Endodermal cell (in vitro differentiated cells): Measurements from ENCODE around the gene SYNPR. TPM values are rescaled to one million over a fixed set of nuclear protein-coding genes. Genes with fewer than 3 reads are reported as not detected.

Experiments used
- DNase-seq: peaks from one replicate; pipeline ENCODE4 v3.0.0-alpha.2; 2017
- H3K27ac ChIP-seq: 2 replicates; pipeline ENCODE4 v1.5.1; 2013; ENCODE audit warnings: mild to moderate bottlenecking, low read depth, low read length, moderate library complexity
- H3K27me3 ChIP-seq: 2 replicates; pipeline ENCODE4 v1.6.1; 2013; ENCODE audit warnings: mild to moderate bottlenecking, low read length, moderate library complexity; ENCODE audit not compliant: insufficient read depth, control insufficient read depth, poor library complexity, severe bottlenecking
- H3K36me3 ChIP-seq: 2 replicates; pipeline ENCODE4 v1.7.0; 2013; ENCODE audit warnings: mild to moderate bottlenecking, low read length, moderate library complexity; ENCODE audit not compliant: control insufficient read depth, insufficient read depth
- H3K4me1 ChIP-seq: one replicate; pipeline ENCODE4 v1.7.0; 2013; ENCODE audit warnings: low read length; ENCODE audit not compliant: control insufficient read depth, insufficient read depth
- H3K4me3 ChIP-seq: 2 replicates; pipeline ENCODE4 v1.5.1; 2013; ENCODE audit warnings: mild to moderate bottlenecking, low read length, moderate library complexity
- H3K9ac ChIP-seq: 2 replicates; pipeline ENCODE4 v1.6.1; 2013; ENCODE audit warnings: mild to moderate bottlenecking, low read length, moderate library complexity; ENCODE audit not compliant: poor library complexity, severe bottlenecking; ENCODE audit errors: extremely low read depth
- H3K9me3 ChIP-seq: 2 replicates; pipeline ENCODE4 v1.6.1; 2013; ENCODE audit warnings: mild to moderate bottlenecking, low read length, moderate library complexity; ENCODE audit not compliant: control insufficient read depth
- H3K27ac Mint-ChIP-seq: 2 replicates; pipeline ENCODE4 v1.8.0; 2020; ENCODE audit warnings: mixed read lengths
- H3K27me3 Mint-ChIP-seq: 2 replicates; pipeline ENCODE4 v1.8.0; 2021; ENCODE audit warnings: mild to moderate bottlenecking, mixed read lengths; ENCODE audit not compliant: insufficient read depth
- H3K36me3 Mint-ChIP-seq: 2 replicates; pipeline ENCODE4 v1.8.0; 2020; ENCODE audit warnings: low read depth, mixed read lengths
- H3K4me1 Mint-ChIP-seq: 2 replicates; pipeline ENCODE4 v1.8.0; 2020; ENCODE audit warnings: mixed read lengths
- H3K4me3 Mint-ChIP-seq: 2 replicates; pipeline ENCODE4 v1.8.0; 2020; ENCODE audit warnings: mild to moderate bottlenecking, moderate library complexity, mixed read lengths
- H3K9me3 Mint-ChIP-seq: 2 replicates; pipeline ENCODE4 v1.8.0; 2020; ENCODE audit warnings: mild to moderate bottlenecking, mixed read lengths
- CTCF ChIP-seq: fragments of 200-600 bp; sonication (generic); conservative IDR thresholded peaks from 2 replicates; pipeline ENCODE4 v1.5.0; 2021; ENCODE audit warnings: antibody characterized with exemption, mild to moderate bottlenecking
- WGBS, 2 experiments: methylation state at CpG; one replicate each; pipeline versions ENCODE4 v1.1.5 to v1.1.7; 2013; ENCODE audit warnings: missing lambda C conversion rate in 2 of 2, mixed read lengths in 1 of 2; ENCODE audit not compliant: insufficient coverage in 1 of 2, insufficient read length in 1 of 2; 5-methylcytosine and 5-hydroxymethylcytosine counted together
- long read RNA-seq, 4 experiments: library from polyadenylated mRNA in 2 of 4; library from RNA in 1 of 4; library from capped mRNA in 1 of 4; stranded (forward) in 3 of 4; unstranded in 1 of 4; transcript quantifications; one replicate each; pipeline ENCODE4 v2.0.0, GENCODE V29; 2020 to 2021; ENCODE audit warnings: inconsistent platforms in 1 of 4
- polyA plus RNA-seq, 2 experiments: library from polyadenylated mRNA; stranded (reverse); fragments of 50-300 nt; gene quantifications; one replicate each; pipeline ENCODE4 v1.2.3, GENCODE V29; 2013
- total RNA-seq, 2 donors: library from RNA; stranded (reverse); fragmentation: NEBNext Ultra II Directional in 1 of 2; extraction: Animal tissue kit (Norgen Biotek cat#: 25700) in 1 of 2; gene quantifications; 2 replicates in 1 of 2; 3 replicates in 1 of 2; pipeline ENCODE4 v1.2.1, GENCODE V29; 2021

Gene SYNPR
- not detected for total RNA-seq
- polyA plus RNA-seq (2013, experiment 1 of 2) = 0.25 TPM
- polyA plus RNA-seq (2013, experiment 2 of 2) = 0.29 TPM
- long read RNA-seq, experiment 1 = 0 reads
- long read RNA-seq, experiment 2, partial matches to known transcripts = 0 of 2 reads
- long read RNA-seq, experiment 2, other reads (novel, unspliced or antisense) = 2 of 2 reads
- long read RNA-seq, experiment 3, partial matches to known transcripts = 2 of 5 reads
- long read RNA-seq, experiment 3, other reads (novel, unspliced or antisense) = 3 of 5 reads
- long read RNA-seq, experiment 4 = 0 reads

- no peaks in the 10 kb centered on the region for H3K36me3 ChIP-seq
- peaks cover 62% of the 10 kb centered on the region for H3K27me3 ChIP-seq
- Mint-ChIP-seq H3K36me3 (no peaks in the 10 kb centered on the region), H3K9me3 (no peaks in the 10 kb centered on the region), H3K4me1 (peaks cover 6% of the 10 kb centered on the region), H3K27me3 (peaks cover 60% of the 10 kb centered on the region), H3K4me3 (peak within 1 kb of the TSS; percentile 58), H3K27ac (no peak within 1 kb of the TSS)
- TF ChIP-seq CTCF = no peak
- peak within 1 kb of the TSS; percentile 74 for H3K4me3 ChIP-seq
- H3K9ac ChIP-seq = no peak within 1 kb of the TSS
- WGBS, 2 experiments = 1 to 2% methylated on average over 12 to 45 of the region's 45 CpGs
- DNase-seq = peak; percentile 88
- no peaks in the 10 kb centered on the region for H3K4me1 ChIP-seq
- peaks cover 6% of the 10 kb centered on the region for H3K9me3 ChIP-seq
- H3K27ac ChIP-seq = no peak within 1 kb of the TSS
Measured at GRCh38 chr3:63278171-63279004, at the start of gene SYNPR. SYNPR (plus strand) TSS chr3:63278308.

GRCh38 chr3:63228677-63229076 lies 49.4 kb upstream of the SYNPR start:
- no peaks in the 10 kb centered on the region for H3K4me1 ChIP-seq
- H3K9me3 Mint-ChIP-seq = no peaks in the 10 kb centered on the region
- TF ChIP-seq CTCF = peak; percentile 86
- no peak overlapping the region for H3K27ac ChIP-seq
- peak; percentile 73 for DNase-seq
- H3K27me3 ChIP-seq = no peaks in the 10 kb centered on the region
- H3K36me3 ChIP-seq = no peaks in the 10 kb centered on the region
- peaks cover 11% of the 10 kb centered on the region for H3K4me1 Mint-ChIP-seq
- peaks cover 10% of the 10 kb centered on the region for H3K27me3 Mint-ChIP-seq
- whole genome bisulfite sequencing, 2 experiments = 44 to 60% methylated on average over 4 to 6 of the region's 6 CpGs
- H3K27ac Mint-ChIP-seq = peak overlapping the region; percentile 58
- H3K36me3 Mint-ChIP-seq = no peaks in the 10 kb centered on the region
- no peaks in the 10 kb centered on the region for H3K9me3 ChIP-seq
- H3K4me3 ChIP-seq = peak overlapping the region; percentile 23
- no peak overlapping the region for H3K9ac ChIP-seq
- no peak overlapping the region for H3K4me3 Mint-ChIP-seq

GRCh38 chr3:63230146-63230545 lies 48.0 kb upstream of the SYNPR start:
- no peak for TF ChIP-seq CTCF
- H3K36me3 Mint-ChIP-seq = no peaks in the 10 kb centered on the region
- H3K27ac Mint-ChIP-seq = no peak overlapping the region
- no peak overlapping the region for H3K4me3 Mint-ChIP-seq
- H3K9me3 Mint-ChIP-seq = peaks cover 3% of the 10 kb centered on the region
- Histone ChIP-seq H3K27me3 (no peaks in the 10 kb centered on the region), H3K27ac (no peak overlapping the region), H3K36me3 (no peaks in the 10 kb centered on the region), H3K9ac (no peak overlapping the region), H3K4me1 (no peaks in the 10 kb centered on the region), H3K9me3 (peaks cover 4% of the 10 kb centered on the region), H3K4me3 (no peak overlapping the region)
- peaks cover 6% of the 10 kb centered on the region for H3K27me3 Mint-ChIP-seq
- no peak for DNase-seq
- H3K4me1 Mint-ChIP-seq = peaks cover 11% of the 10 kb centered on the region
